ENCODE measurements around the gene ACSL6. TPM values are rescaled to one million over a fixed set of nuclear protein-coding genes. Genes with fewer than 3 reads are reported as not detected.

Gene ACSL6
- total RNA-seq, 1 experiment from 2014 or later = 1.4 TPM

DNA sequence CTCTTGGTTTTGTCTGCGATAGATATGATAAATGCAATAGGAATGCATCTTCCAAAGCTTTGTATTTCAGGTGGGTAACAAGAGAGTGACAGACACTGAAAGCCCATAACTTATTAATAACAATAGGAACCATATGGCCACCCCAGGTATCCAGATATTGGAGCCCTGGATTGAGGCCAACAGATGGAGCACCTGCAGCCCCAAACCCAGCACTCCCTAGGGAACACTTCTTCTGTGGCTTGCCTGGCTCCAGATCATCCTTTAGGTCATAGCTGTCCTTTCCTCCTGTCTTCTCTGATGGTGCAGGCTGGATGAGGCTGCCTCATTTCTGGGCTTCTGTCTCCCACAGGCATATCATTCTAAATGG is 44.0 kb upstream of the ACSL6 start:
- Histone ChIP-seq H3K9me3 (no peaks in the 10 kb centered on the region), H3K4me1 (no peaks in the 10 kb centered on the region), H3K4me3 (ENCODE audit: low read depth, low read length) (no peak overlapping the region), H3K36me3 (ENCODE audit: control insufficient read depth, insufficient read depth, low read length) (no peaks in the 10 kb centered on the region), H3K27me3 (replicated peaks; ENCODE audit: control insufficient read depth, insufficient read depth, low read length) (no peaks in the 10 kb centered on the region)
- Mint-ChIP-seq H3K27me3 (ENCODE audit: insufficient read depth, unreplicated experiment) (peaks cover 15% of the 10 kb centered on the region), H3K36me3 (ENCODE audit: insufficient read depth, unreplicated experiment) (peaks cover 6% of the 10 kb centered on the region), H3K27ac (ENCODE audit: unreplicated experiment) (no peak overlapping the region), H3K9me3 (ENCODE audit: unreplicated experiment) (no peaks in the 10 kb centered on the region), H3K4me1 (ENCODE audit: low read depth, unreplicated experiment) (no peaks in the 10 kb centered on the region), H3K4me3 (ENCODE audit: unreplicated experiment) (no peak overlapping the region)
- ChIA-PET POLR2A (no interaction called here), CTCF (no interaction called here)
- DNase-seq = peak in 1 of 2 experiments; percentile 22
- intact Hi-C loops (cut with micrococcal nuclease; ENCODE audit: unreplicated experiment) = no loop called here
- BruUV-seq (replicated peaks) = no TSS peak
- TF ChIP-seq, protein P1, sequence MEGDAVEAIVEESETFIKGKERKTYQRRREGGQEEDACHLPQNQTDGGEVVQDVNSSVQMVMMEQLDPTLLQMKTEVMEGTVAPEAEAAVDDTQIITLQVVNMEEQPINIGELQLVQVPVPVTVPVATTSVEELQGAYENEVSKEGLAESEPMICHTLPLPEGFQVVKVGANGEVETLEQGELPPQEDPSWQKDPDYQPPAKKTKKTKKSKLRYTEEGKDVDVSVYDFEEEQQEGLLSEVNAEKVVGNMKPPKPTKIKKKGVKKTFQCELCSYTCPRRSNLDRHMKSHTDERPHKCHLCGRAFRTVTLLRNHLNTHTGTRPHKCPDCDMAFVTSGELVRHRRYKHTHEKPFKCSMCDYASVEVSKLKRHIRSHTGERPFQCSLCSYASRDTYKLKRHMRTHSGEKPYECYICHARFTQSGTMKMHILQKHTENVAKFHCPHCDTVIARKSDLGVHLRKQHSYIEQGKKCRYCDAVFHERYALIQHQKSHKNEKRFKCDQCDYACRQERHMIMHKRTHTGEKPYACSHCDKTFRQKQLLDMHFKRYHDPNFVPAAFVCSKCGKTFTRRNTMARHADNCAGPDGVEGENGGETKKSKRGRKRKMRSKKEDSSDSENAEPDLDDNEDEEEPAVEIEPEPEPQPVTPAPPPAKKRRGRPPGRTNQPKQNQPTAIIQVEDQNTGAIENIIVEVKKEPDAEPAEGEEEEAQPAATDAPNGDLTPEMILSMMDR (IDR thresholded peaks at IDR 0.05; ENCODE audit: insufficient read depth in 1 of 2, low read depth in 1 of 2, low read length in 1 of 2, severe bottlenecking in 1 of 2, unreplicated experiment in 1 of 2) = no peak

DNA sequence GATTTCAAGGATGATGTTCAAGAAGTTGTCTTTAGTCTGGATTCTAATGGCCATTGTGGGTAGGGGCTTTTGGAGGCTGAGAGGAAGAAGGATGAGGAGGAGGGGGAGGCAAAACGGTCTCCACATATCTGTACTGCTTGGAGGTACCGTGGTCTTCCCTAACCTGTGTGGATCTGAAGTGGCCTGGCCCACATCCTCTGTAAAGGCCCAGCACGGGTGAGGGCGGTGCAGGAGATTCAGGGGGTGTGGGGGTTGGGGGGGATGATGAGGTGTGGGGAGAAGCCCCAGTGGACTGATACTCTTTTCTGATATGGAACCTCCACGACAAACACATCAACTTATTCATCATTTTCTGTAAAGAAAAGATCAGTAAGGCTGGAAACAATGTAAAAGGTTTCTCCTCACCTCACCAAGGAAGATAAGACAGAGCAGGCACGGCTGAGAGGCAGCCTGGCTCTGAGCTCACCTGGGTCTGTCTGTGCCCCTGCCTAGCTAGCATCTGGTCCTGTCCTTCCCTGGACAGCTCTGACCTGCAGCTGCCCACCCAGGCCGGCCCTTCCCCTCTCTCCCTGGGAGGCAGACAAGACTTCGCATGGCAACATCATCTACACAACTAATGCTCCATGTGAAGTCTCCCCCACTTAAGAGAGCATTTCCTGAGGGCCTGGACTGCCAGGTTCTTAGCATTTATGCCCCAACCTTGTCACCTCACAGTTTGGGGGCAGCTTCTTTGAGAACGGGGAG is 43.4 kb upstream of the ACSL6 start:
- ChIA-PET POLR2A (no interaction called here), CTCF (no interaction called here)
- BruUV-seq (replicated peaks) = no TSS peak
- H3K27me3 ChIP-seq (replicated peaks; ENCODE audit: control insufficient read depth, insufficient read depth, low read length) = no peaks in the 10 kb centered on the region
- H3K36me3 ChIP-seq (ENCODE audit: control insufficient read depth, insufficient read depth, low read length) = no peaks in the 10 kb centered on the region
- Mint-ChIP-seq H3K36me3 (ENCODE audit: insufficient read depth, unreplicated experiment) (peaks cover 6% of the 10 kb centered on the region), H3K4me1 (ENCODE audit: low read depth, unreplicated experiment) (no peaks in the 10 kb centered on the region), H3K27ac (ENCODE audit: unreplicated experiment) (no peak overlapping the region), H3K4me3 (ENCODE audit: unreplicated experiment) (no peak overlapping the region), H3K9me3 (ENCODE audit: unreplicated experiment) (no peaks in the 10 kb centered on the region), H3K27me3 (ENCODE audit: insufficient read depth, unreplicated experiment) (peaks cover 15% of the 10 kb centered on the region)
- H3K4me3 ChIP-seq (ENCODE audit: low read depth, low read length) = no peak overlapping the region
- H3K9me3 ChIP-seq = no peaks in the 10 kb centered on the region
- DNase-seq = no peak
- no peaks in the 10 kb centered on the region for H3K4me1 ChIP-seq
- intact Hi-C loops (cut with micrococcal nuclease; ENCODE audit: unreplicated experiment) = no loop called here
- TF ChIP-seq, protein P1 (IDR thresholded peaks at IDR 0.05; ENCODE audit: insufficient read depth in 1 of 2, low read depth in 1 of 2, low read length in 1 of 2, severe bottlenecking in 1 of 2, unreplicated experiment in 1 of 2) = no peak

DNA sequence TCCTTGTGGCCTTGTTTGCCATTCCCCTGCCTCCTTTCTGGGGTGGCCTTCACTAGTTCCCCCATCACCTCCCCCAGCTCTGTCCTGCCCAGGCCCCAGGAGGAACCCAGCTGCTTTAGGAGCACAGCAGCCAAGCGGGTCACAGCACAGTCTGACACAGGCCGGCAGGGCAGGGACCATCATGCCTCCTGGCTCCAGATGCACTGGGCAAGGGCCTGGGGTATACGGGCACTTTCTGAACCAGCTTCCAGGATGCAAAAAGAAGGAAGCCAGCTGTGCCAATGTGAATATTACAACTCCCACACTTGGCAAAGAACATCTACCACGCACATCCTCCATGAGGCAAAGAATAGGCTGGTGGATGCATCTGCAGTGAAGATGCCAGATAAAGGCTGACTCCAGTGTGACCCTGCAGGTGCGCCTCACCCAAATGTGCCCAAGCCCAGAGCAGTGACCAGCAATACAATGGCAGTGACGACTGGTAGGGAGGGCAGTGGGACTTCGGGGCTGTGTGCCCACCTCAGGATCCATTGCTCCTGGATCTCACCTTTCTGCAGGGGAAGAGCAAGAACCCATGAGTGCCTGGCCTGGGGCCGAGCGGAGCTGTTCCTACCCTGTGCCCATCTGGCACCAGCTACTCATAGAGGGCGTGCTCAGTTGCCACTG is 42.7 kb upstream of the ACSL6 start:
- Mint-ChIP-seq H3K27ac (ENCODE audit: unreplicated experiment) (no peak overlapping the region), H3K36me3 (ENCODE audit: insufficient read depth, unreplicated experiment) (peaks cover 6% of the 10 kb centered on the region), H3K4me1 (ENCODE audit: low read depth, unreplicated experiment) (no peaks in the 10 kb centered on the region), H3K27me3 (ENCODE audit: insufficient read depth, unreplicated experiment) (peaks cover 15% of the 10 kb centered on the region), H3K4me3 (ENCODE audit: unreplicated experiment) (no peak overlapping the region), H3K9me3 (ENCODE audit: unreplicated experiment) (no peaks in the 10 kb centered on the region)
- ChIA-PET CTCF (no interaction called here), POLR2A (no interaction called here)
- H3K27me3 ChIP-seq (replicated peaks; ENCODE audit: control insufficient read depth, insufficient read depth, low read length) = no peaks in the 10 kb centered on the region
- no TSS peak for BruUV-seq (replicated peaks)
- no peaks in the 10 kb centered on the region for H3K36me3 ChIP-seq (ENCODE audit: control insufficient read depth, insufficient read depth, low read length)
- H3K4me1 ChIP-seq = no peaks in the 10 kb centered on the region
- H3K9me3 ChIP-seq = no peaks in the 10 kb centered on the region
- H3K4me3 ChIP-seq (ENCODE audit: low read depth, low read length) = no peak overlapping the region
- DNase-seq = peak in 1 of 2 experiments; percentile 24
- intact Hi-C loops (cut with micrococcal nuclease; ENCODE audit: unreplicated experiment) = no loop called here
- TF ChIP-seq, protein P1 (IDR thresholded peaks at IDR 0.05; ENCODE audit: insufficient read depth in 1 of 2, low read depth in 1 of 2, low read length in 1 of 2, severe bottlenecking in 1 of 2, unreplicated experiment in 1 of 2) = no peak
